MCF 10A (cell line): ENCODE results near the gene SLC5A8. TPM values are rescaled to one million over a fixed set of nuclear protein-coding genes. Genes with fewer than 3 reads are reported as not detected.

Source experiments
- Bru-seq: library from RNA; stranded (reverse); fragments of 400-500 nt; gene quantifications from one replicate; lab custom pipeline; 2021; lab: Mats Ljungman, UMichigan
- BruChase-seq, 2 experiments: library from RNA; stranded (reverse); fragments of 400-500 nt; gene quantifications; one replicate each; lab custom pipeline; 2021; lab: Mats Ljungman, UMichigan
- BruUV-seq: library from RNA; stranded (reverse); fragments of 400-500 nt; replicated peaks from 2 replicates; lab custom pipeline; 2021; lab: Mats Ljungman, UMichigan
- CTCF ChIA-PET: fragments of 300-600 bp; sonication (Branson Sonifier 250); formaldehyde crosslinking; extraction: SDS; loops from one replicate; lab custom pipeline; 2021; ENCODE audit warnings: antibody characterized with exemption, inconsistent platforms; lab: Yijun Ruan, JAX
- POLR2A ChIA-PET: fragments of 300-600, 350-650 bp; sonication (Branson Sonifier 250); formaldehyde crosslinking; extraction: SDS; loops from one replicate; lab custom pipeline; 2020; ENCODE audit warnings: antibody characterized with exemption, inconsistent platforms; lab: Yijun Ruan, JAX
- DNase-seq: peaks from one replicate; pipeline ENCODE4 v3.0.0-alpha.2; 2018; ENCODE audit not compliant: unreplicated experiment
- H3K27ac Mint-ChIP-seq: one replicate; pipeline ENCODE4 v1.8.0; 2022; ENCODE audit warnings: mild to moderate bottlenecking, low read depth, mixed read lengths; ENCODE audit not compliant: unreplicated experiment
- H3K27me3 Mint-ChIP-seq: one replicate; pipeline ENCODE4 v1.8.0; 2022; ENCODE audit warnings: mixed read lengths; ENCODE audit not compliant: insufficient read depth, unreplicated experiment
- H3K36me3 Mint-ChIP-seq: one replicate; pipeline ENCODE4 v1.8.0; 2022; ENCODE audit warnings: mild to moderate bottlenecking, moderate library complexity, mixed read lengths; ENCODE audit not compliant: insufficient read depth, unreplicated experiment
- H3K4me1 Mint-ChIP-seq: one replicate; pipeline ENCODE4 v1.8.0; 2022; ENCODE audit warnings: mixed read lengths; ENCODE audit not compliant: insufficient read depth, unreplicated experiment
- H3K4me3 Mint-ChIP-seq: one replicate; pipeline ENCODE4 v1.8.0; 2022; ENCODE audit warnings: mild to moderate bottlenecking, moderate library complexity, mixed read lengths; ENCODE audit not compliant: unreplicated experiment
- H3K9me3 Mint-ChIP-seq: one replicate; pipeline ENCODE4 v1.8.0; 2022; ENCODE audit warnings: mixed read lengths; ENCODE audit not compliant: unreplicated experiment
- intact Hi-C: fragments of 100-400 bp; cut with micrococcal nuclease; formaldehyde crosslinking; loops from 2 replicates; pipeline ENCODE4 v1.14.1; 2022
- long read RNA-seq: library from polyadenylated mRNA; stranded (forward); transcript quantifications from one replicate; pipeline ENCODE4 v2.0.0, GENCODE V29; 2022
- total RNA-seq: library from RNA; stranded (reverse); gene quantifications from 2 replicates; pipeline ENCODE4 v1.2.3, GENCODE V29; 2022
- TF ChIP-seq, protein P1 (sequence below): fragments of 200-600 bp; IDR thresholded peaks from one replicate; pipeline ENCODE4 v1.8.0; 2022; ENCODE audit warnings: antibody characterized with exemption, mild to moderate bottlenecking; ENCODE audit not compliant: unreplicated experiment

Gene SLC5A8, protein sequence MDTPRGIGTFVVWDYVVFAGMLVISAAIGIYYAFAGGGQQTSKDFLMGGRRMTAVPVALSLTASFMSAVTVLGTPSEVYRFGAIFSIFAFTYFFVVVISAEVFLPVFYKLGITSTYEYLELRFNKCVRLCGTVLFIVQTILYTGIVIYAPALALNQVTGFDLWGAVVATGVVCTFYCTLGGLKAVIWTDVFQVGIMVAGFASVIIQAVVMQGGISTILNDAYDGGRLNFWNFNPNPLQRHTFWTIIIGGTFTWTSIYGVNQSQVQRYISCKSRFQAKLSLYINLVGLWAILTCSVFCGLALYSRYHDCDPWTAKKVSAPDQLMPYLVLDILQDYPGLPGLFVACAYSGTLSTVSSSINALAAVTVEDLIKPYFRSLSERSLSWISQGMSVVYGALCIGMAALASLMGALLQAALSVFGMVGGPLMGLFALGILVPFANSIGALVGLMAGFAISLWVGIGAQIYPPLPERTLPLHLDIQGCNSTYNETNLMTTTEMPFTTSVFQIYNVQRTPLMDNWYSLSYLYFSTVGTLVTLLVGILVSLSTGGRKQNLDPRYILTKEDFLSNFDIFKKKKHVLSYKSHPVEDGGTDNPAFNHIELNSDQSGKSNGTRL
- total RNA-seq: not detected in 2 replicates
- Bru-seq, nascent RNA: not detected
- BruChase-seq, experiment 1, labeled RNA remaining after a 6-hour chase: percentile 2 among the genes with signal in this experiment
- percentile 4 among the genes with signal in this experiment for BruChase-seq, experiment 2, labeled RNA remaining after a 2-hour chase
- long read RNA-seq: 0 reads

DNA sequence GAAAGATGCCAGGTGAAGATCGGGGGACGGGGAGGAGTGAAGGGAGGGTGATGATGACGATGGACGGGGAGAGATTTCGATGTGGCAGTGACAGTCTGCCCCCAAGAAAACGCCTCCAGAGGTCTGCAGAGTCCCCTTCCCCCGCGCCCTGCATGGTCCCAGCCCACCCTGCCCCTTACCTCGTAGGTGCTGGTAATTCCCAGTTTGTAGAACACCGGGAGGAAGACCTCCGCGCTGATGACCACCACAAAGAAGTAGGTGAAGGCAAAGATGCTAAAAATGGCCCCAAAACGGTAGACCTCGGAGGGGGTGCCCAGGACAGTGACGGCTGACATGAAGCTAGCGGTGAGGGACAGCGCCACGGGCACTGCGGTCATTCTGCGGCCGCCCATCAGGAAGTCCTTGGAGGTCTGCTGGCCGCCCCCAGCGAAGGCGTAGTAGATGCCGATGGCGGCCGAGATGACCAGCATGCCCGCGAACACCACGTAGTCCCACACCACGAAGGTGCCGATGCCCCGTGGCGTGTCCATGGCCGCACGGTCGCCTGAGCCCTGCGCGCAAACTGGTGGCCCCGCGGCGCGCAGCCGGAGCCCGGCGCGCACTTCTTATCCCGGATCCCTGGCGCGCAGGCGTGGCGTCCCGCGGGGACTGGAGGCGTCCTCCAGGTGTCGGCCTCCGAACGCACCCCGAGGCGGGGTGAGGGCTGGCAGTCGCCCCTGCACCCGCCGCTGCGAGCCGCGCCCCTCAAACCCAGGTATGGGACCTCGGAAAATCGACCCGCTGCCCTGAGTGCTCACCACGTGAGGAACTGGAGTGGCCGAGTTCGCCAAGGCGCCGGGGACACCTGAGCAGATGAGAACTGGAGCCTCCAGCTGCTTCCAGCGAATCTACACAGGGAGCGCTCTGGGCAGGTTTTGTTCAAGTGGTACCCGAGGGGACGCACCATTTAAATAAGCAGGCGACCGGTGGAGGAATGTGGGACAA lies at the start of gene SLC5A8:
SLC5A8 (minus strand) TSS at position 920 of the 984 bp plus-strand sequence; CDS start at position 530, 390 bp downstream.
- intact Hi-C loops: no loop called here
- no peak within 1 kb of the TSS for H3K4me3 Mint-ChIP-seq
- ChIA-PET POLR2A (no interaction called here), CTCF (interaction anchor here (0.6 kb wide), 1 partner anchor 207 kb away, joined by 3 read pairs; no protein-coding TSS in a partner anchor)
- H3K36me3 Mint-ChIP-seq: no peaks in the 10 kb centered on the region
- no TSS peak for BruUV-seq
- TF ChIP-seq, protein P1, sequence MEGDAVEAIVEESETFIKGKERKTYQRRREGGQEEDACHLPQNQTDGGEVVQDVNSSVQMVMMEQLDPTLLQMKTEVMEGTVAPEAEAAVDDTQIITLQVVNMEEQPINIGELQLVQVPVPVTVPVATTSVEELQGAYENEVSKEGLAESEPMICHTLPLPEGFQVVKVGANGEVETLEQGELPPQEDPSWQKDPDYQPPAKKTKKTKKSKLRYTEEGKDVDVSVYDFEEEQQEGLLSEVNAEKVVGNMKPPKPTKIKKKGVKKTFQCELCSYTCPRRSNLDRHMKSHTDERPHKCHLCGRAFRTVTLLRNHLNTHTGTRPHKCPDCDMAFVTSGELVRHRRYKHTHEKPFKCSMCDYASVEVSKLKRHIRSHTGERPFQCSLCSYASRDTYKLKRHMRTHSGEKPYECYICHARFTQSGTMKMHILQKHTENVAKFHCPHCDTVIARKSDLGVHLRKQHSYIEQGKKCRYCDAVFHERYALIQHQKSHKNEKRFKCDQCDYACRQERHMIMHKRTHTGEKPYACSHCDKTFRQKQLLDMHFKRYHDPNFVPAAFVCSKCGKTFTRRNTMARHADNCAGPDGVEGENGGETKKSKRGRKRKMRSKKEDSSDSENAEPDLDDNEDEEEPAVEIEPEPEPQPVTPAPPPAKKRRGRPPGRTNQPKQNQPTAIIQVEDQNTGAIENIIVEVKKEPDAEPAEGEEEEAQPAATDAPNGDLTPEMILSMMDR: no peak
- H3K9me3 Mint-ChIP-seq: no peaks in the 10 kb centered on the region
- H3K27me3 Mint-ChIP-seq: no peaks in the 10 kb centered on the region
- no peak for DNase-seq
- H3K4me1 Mint-ChIP-seq: no peaks in the 10 kb centered on the region
- H3K27ac Mint-ChIP-seq: no peak within 1 kb of the TSS

DNA sequence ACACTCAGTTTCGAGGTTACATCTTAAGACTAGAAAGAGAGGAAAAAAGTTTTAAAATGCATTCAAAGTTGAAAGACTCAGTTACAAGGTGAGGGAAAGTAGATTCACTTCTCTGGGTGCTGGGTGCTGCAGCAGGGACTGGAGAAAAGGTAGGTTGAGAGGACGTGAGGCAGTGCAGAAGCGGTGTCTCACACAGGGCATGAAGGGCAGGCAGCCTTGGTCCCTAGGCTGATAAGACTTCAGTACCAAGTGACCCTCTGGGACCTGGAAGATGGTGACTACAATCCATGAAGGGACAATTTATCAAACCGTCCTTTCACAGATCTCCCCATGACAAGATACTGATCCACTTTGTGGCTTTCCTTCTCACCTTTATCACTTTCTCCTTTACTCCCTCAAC lies 47.3 kb upstream of the SLC5A8 start:
- Mint-ChIP-seq H3K4me3 (no peak overlapping the region), H3K27ac (no peak overlapping the region)
- POLR2A ChIA-PET: no interaction called here

DNA sequence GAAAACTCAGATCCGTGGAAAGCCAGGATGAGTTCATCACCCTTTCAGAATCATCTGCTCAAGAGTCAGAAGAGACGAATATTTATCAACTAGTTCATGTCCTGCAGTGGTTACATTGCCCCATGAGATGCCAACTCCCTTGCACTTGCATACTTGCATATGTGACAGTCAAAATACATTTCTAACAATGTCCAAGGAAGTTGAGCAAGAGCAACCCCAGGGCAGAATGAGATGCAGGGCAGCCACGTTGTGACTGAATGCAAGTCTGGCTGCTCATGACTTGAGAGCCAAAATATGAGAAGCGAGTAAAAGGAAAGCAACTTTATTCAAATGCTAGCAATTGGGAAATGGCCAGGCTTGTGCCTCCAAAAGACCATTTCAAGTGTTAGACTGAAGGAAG lies 46.2 kb upstream of the SLC5A8 start:
- Mint-ChIP-seq H3K27ac (no peak overlapping the region), H3K36me3 (no peaks in the 10 kb centered on the region), H3K4me3 (no peak overlapping the region), H3K27me3 (no peaks in the 10 kb centered on the region), H3K9me3 (no peaks in the 10 kb centered on the region), H3K4me1 (no peaks in the 10 kb centered on the region)
- CTCF ChIA-PET: no interaction called here
- intact Hi-C loops: no loop called here
- POLR2A ChIA-PET: no interaction called here
- no peak for DNase-seq
- TF ChIP-seq, protein P1: no peak
- no TSS peak for BruUV-seq

More for the DNA sequence above, 47.3 kb upstream of the SLC5A8 start:
- Mint-ChIP-seq H3K4me1 (no peaks in the 10 kb centered on the region), H3K27me3 (no peaks in the 10 kb centered on the region), H3K9me3 (no peaks in the 10 kb centered on the region), H3K36me3 (no peaks in the 10 kb centered on the region)
- no peak for DNase-seq
- CTCF ChIA-PET: no interaction called here
- BruUV-seq: no TSS peak
- TF ChIP-seq, protein P1: no peak
- intact Hi-C loops: no loop called here
